Stimulated activated CD4-positive, alpha-beta T cell treated with anti-CD3 and anti-CD28 coated beads, Interleukin-2, amount 100 ng/mL, for 4 hours (primary cell): ENCODE measurements around the gene CAPRIN1.
"Not testable (repeated sequence)": the region's sequence is repeated elsewhere in the genome, so short reads cannot be mapped to it uniquely, and the experiment has no call there.

ENCODE experiments used
- DNase-seq: peaks from one replicate; pipeline ENCODE4 v3.0.0-alpha.2; 2020; ENCODE audit warnings: low read depth

CAPRIN1 gene

DNA sequence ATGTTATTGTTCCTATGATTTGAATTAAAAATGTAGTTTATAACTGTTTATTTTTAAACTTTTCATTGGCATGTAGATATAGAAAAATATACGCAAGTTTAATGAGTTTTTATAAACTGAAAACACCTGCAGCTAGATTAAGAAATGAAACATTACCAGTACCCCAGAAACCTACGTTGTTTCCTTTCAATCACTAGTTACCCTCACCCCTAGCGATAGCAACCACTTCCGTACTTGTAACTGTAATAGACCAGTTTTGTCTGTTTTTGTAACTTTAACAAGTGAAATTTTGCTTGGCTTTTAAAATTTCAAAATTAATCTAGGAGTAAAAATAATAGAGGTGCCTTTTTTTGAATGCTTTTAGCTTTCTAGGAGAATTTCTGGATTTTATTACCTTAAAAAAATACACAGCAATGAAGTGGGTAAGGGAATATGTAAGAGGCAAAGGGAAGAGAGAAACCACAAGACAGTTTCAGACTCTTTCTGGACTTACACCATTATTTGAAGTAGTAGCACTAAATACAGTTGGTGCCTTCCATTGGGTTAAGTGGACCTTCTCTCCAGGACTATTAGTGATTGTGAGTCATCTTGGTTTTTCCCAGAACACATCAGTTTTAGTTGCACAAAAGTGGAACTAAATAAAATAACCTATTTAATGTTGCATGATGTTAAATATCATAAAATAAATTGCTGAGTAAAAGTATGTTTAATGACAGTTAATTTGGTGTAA is 35.2 kb downstream of the CAPRIN1 start:
- no peak for DNase-seq

- DNase-seq: no peak
Measured at GRCh38 chr11:34091825-34092224, 40.3 kb downstream of the CAPRIN1 start.

DNA sequence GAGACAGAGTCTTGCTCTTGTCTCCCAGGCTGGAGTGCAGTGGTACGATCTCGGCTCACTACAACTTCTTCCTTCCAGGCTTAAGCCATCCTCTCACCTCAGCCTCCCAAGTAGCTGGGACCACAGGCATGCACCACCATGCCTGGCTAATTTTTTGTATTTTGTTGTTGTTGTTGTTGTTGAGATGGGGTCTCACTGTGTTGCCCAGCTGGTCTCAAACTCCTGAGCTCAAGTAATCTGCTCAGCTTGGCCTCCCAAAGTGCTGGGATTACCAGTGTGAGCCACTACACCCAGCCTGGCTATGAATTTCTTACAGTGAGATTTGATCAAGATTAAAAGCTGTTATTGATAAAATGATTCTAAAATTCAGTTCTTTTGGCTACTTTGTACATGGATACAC is 43.4 kb downstream of the CAPRIN1 start:
- DNase-seq: not testable (repeated sequence)

- DNase-seq: no peak
Measured at GRCh38 chr11:34098813-34099212, 47.3 kb downstream of the CAPRIN1 start.

- DNase-seq: no peak
Measured at GRCh38 chr11:34104680-34105078, 53.1 kb downstream of the CAPRIN1 start.

DNA sequence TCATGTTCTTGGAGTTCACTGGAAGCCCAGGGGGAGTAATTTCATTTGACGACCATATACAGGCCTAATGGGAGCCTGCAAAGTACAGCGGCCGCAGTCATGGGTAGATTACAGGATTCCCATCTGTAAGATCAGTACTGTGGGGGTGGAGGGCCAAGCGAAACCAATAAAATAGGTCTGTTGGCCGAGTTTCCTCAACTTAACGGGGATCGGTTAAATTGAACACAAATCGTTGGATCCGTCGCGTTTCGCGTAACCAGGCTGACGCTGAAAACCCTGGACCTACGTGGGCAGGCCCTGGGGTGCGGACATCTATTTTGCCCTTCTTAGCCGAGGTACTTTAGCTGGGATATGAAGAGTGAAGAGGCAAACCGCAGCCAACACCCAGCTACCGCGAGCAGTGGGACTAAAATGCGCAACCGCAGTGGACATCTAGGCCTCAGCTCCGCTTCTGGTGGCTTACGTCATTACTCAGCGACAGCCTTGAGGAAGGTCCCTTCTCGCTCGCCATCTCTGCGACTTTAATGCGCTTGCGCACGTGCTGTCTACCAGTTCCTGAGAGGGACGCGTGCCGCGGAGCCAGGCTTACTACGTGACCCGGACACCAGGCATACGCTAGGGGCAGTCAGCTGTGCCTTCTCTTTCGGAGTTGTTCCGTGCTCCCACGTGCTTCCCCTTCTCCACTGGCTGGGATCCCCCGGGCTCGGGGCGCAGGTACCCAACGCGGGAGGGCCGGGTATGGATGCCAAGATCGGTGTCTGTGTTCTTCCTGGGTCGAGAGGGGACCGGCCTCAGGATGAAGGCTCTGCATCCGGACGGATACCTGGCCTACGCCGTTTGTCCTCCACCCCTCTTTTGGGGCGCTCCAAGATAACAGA is 53.8 kb downstream of the CAPRIN1 start, which contains the start of gene NAT10:
NAT10 (plus strand) TSS at position 551 of the 878 bp plus-strand sequence. CDS start 2,597 bp downstream, outside the sequence.
- DNase-seq: peak; percentile 96

- no peak for DNase-seq
Measured at GRCh38 chr11:34105957-34106504, 54.5 kb downstream of the CAPRIN1 start.

DNA sequence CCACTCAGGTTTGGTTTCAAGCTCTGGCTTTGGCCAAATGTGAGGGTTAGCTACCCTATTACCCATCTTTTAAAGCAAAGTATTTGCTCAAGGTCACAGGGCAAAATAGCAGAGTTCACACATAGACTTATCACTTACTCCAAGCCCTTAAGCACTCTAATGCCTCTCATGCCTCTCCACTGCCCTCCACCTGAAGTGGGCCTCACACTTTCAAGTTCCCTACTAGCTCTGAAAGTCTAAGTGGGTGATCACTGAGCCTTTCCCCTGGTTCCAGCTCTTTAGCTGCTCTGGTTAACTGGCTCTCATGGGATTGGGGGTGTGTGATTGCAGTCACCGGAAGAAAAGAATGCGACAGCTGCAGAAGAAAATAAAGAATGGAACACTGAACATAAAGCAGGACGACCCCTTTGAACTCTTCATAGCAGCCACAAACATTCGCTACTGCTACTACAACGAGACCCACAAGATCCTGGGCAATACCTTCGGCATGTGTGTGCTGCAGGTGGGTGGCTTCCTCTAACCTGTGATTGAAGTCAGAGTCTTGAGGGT is 60.3 kb downstream of the CAPRIN1 start:
- no peak for DNase-seq

GRCh38 chr11:34114014-34114413 is 62.5 kb downstream of the CAPRIN1 start:
- DNase-seq: no peak

- DNase-seq: no peak
Measured at GRCh38 chr11:34114471-34114870, 62.9 kb downstream of the CAPRIN1 start.

DNA sequence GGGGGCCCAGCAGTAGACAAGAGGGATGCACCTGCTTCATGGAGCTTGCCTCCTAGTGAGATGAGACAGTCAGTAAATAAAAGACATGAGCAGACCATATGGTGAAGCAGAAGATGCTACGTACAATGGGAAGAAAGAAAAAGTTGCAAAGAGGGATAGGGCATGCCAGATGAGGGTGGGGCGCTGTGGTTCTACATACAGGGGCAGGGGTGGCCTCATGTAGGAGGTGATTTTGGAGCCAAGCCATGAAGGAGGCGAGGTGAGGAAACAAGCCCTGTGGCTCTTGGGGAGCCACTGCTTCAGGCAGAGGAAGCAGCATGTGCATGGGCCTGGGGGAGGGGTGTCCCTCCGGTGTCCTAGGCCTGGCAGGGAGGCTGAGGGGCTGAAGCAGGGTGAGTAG is 69.1 kb downstream of the CAPRIN1 start:
- no peak for DNase-seq

DNA sequence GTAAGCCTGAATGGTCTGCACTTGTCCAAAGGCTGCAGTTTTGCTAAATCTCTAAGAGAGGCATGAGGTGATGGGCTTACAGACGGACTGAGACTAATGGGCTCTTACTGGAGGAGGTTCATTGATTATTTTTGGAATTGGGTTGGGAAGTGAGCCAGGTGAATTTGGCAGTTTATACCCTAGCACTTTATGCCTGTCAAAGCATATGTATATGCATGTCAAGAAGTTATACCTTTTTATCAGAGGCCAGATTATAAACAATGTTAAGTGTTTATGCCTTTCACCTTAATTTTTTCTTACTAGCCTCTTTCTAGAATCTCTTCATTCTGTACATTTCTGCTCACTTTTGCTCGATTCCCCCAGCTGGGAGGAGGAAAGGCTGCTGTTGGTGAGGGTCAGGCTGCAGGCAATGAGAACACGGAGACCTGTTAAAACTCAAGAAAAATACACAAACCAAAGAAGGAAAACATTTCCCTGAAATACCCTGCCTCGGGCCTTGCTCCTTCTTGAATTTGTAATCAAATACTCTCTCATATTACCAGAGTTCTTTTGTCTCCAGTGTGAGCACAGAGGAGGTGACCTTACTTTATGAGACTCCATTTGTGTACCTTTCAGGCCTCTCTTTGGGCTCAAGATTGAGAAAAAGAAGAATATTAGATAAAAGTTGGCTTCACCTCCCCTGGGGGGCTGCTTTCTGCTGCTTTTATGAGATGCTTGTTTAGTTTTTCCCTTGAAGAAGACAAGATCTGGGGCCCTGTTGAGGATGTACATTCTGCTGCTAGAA is 73.5 kb downstream of the CAPRIN1 start:
- DNase-seq: no peak

DNA sequence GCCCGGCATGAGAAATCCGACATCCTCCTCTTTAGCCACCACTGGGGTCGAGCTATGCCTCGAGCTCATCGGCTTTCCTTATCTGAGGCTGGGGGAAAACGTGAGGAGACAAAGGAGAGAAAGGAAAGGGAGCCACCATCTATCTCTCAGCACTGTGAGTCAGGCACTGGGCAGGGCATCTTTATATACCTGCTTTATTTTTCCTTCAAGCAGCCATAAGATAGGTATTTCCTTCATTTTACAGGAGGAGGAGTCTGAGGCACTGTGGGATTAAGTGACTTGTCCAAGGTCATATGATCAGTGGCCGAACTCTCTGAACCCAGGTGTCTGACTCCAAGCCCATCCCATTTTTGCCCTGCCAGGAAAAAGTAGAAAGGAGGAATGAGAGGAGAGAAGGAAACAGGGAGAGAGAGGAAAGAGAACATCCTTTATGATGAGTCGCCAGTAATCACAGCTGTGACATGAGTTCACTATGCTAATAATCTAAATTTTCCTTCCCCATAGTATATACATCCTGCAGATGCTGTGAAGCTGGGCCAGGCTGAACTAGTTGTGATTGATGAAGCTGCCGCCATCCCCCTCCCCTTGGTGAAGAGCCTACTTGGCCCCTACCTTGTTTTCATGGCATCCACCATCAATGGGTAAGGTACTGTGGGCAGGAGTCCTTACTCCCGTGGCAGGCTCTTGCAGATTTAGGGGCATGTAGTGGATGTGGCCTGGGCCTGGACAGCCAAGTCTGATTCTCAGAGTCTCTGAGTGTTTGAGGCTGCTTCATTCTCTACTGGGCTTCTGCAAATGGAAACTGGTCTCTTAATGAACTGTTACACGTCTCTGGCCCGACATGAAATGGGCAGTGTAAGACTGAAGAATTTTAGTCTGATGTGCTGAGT is 75.7 kb downstream of the CAPRIN1 start:
- DNase-seq: no peak

GRCh38 chr11:34128824-34129223 is 77.3 kb downstream of the CAPRIN1 start:
- DNase-seq: no peak

- no peak for DNase-seq
Measured at GRCh38 chr11:34132261-34132965, 80.9 kb downstream of the CAPRIN1 start.

DNA sequence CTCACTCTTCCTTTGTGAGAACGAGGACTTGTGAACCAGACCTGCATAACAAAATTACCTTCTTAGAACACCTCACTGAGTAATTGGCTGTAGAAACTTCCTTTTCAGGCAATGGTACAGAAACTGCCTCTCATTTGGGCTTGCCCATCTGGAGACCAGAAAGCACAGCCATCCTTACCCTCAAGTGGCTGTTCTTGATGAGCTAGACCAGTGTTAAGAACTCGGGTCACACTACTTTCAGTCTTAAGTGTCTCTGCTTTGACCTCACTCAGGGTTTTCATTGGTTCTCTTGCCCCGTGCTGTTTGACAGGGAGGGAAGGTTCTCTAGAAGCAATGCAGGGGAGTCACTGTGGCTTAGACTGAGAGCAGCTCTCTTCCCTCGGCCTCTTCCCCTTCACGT is 83.2 kb downstream of the CAPRIN1 start:
- DNase-seq: no peak

GRCh38 chr11:34135439-34135838 is 83.9 kb downstream of the CAPRIN1 start:
- no peak for DNase-seq

DNA sequence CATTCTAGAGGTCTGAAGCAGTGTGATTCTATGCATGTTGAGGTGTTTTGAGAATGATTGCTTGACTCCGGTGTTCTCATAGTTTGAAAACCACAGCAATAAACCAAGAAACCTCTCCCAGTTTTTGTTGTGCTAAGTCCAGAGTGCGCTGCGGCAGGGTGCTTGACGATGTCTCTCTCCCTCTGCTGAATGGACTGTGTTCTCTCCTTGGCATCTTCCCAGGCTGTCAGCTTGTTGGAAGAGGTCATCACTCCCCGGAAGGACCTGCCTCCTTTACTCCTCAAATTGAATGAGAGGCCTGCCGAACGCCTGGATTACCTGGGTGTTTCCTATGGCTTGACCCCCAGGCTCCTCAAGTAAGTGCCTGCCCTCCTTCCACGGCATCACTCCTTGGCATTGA is 84.9 kb downstream of the CAPRIN1 start:
- no peak for DNase-seq

- no peak for DNase-seq
Measured at GRCh38 chr11:34139346-34139745, 87.8 kb downstream of the CAPRIN1 start.

- DNase-seq: no peak
Measured at GRCh38 chr11:34140149-34140548, 88.6 kb downstream of the CAPRIN1 start.
